BE2C (cell line): Measurements from ENCODE around the gene ACTL6B.

Experiments
- DNase-seq: peaks from one replicate; pipeline ENCODE4 v3.0.0-alpha.2; 2020
- H3K27me3 ChIP-seq: fragments of 250-450 bp; sonication (Bioruptor Pico); 2 replicates; pipeline ENCODE4 v1.5.1; 2020; ENCODE audit warnings: mild to moderate bottlenecking
- H3K36me3 ChIP-seq: fragments of 250-450 bp; sonication (Bioruptor Pico); 2 replicates; pipeline ENCODE4 v1.5.1; 2020; ENCODE audit warnings: mild to moderate bottlenecking
- H3K4me1 ChIP-seq: fragments of 250-450 bp; sonication (Bioruptor Pico); 2 replicates; pipeline ENCODE4 v1.5.1; 2020
- H3K4me3 ChIP-seq: 2 replicates; pipeline ENCODE4 v1.5.1; 2011; ENCODE audit warnings: low read depth, low read length
- H3K9me3 ChIP-seq: fragments of 250-450 bp; sonication (Bioruptor Pico); 2 replicates; pipeline ENCODE4 v1.5.1; 2020
- CTCF ChIP-seq: IDR thresholded peaks from 2 replicates; pipeline ENCODE4 v1.5.1; 2012; ENCODE audit warnings: mild to moderate bottlenecking, low read depth, low read length

Gene ACTL6B

GRCh38 chr7:100598425-100598824 lies 57.8 kb downstream of the ACTL6B start:
- DNase-seq = no peak
- no peak overlapping the region for H3K4me3 ChIP-seq
- no peaks in the 10 kb centered on the region for H3K27me3 ChIP-seq
- peaks cover 3% of the 10 kb centered on the region for H3K4me1 ChIP-seq
- TF ChIP-seq CTCF = no peak
- H3K36me3 ChIP-seq = no peaks in the 10 kb centered on the region
- H3K9me3 ChIP-seq = no peaks in the 10 kb centered on the region

- no peak for DNase-seq
- Histone ChIP-seq H3K36me3 (no peaks in the 10 kb centered on the region), H3K4me3 (no peak overlapping the region), H3K4me1 (no peaks in the 10 kb centered on the region), H3K9me3 (no peaks in the 10 kb centered on the region), H3K27me3 (no peaks in the 10 kb centered on the region)
- no peak for TF ChIP-seq CTCF
Measured at GRCh38 chr7:100595188-100595587, 61.1 kb downstream of the ACTL6B start.
